Lung microvascular endothelial cell (primary cell): Measurements from ENCODE around the gene AHNAK2. TPM values are rescaled to one million over a fixed set of nuclear protein-coding genes. Genes with fewer than 3 reads are reported as not detected.
A peak's percentile ranks its signal among the peaks of the same experiment; 100 is the strongest.
"Not testable (repeated sequence)": the region's sequence is repeated elsewhere in the genome, so short reads cannot be mapped to it uniquely, and the experiment has no call there.

Experiments used
- DNase-seq, 2 donors: peaks; one replicate each; pipeline versions ENCODE4 v3.0.0 to v3.0.0-alpha.2; 2010; ENCODE audit warnings: low read depth in 2 of 2
- total RNA-seq: library from RNA; depleted of rRNA; stranded (reverse); fragments of >200 nt; gene quantifications from 2 replicates; pipeline ENCODE4 v1.2.1, GENCODE V29; 2014

Gene AHNAK2
- 6.0 and 21.8 TPM in 2 replicates for total RNA-seq

- peak; percentile 79 to 81 for DNase-seq
Measured at GRCh38 chr14:104977681-104978653, at the start of gene AHNAK2. TSS of gene AHNAK2 (minus strand) at chr14:104978374. CDS start at chr14:104978237, 137 bp downstream.

DNA sequence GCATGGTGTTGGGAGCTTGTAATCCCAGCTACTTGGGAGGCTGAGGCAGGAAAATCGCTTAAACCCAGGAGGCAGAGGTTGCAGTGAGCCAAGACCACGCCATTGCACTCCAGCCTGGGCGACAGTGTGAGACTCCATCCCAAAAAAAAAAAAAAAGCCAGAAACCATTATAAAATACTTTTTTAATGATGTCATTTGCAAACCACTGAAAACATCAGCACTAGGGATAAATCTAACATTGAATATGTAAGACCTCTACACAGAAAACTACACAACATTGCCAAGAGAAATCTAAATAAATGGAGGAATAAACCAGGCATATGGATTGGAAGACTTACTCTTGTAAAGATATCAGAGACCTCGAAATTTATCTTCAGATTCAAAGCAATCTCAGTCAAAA is 49.5 kb upstream of the AHNAK2 start:
- DNase-seq, result not testable (repeated sequence)

DNA sequence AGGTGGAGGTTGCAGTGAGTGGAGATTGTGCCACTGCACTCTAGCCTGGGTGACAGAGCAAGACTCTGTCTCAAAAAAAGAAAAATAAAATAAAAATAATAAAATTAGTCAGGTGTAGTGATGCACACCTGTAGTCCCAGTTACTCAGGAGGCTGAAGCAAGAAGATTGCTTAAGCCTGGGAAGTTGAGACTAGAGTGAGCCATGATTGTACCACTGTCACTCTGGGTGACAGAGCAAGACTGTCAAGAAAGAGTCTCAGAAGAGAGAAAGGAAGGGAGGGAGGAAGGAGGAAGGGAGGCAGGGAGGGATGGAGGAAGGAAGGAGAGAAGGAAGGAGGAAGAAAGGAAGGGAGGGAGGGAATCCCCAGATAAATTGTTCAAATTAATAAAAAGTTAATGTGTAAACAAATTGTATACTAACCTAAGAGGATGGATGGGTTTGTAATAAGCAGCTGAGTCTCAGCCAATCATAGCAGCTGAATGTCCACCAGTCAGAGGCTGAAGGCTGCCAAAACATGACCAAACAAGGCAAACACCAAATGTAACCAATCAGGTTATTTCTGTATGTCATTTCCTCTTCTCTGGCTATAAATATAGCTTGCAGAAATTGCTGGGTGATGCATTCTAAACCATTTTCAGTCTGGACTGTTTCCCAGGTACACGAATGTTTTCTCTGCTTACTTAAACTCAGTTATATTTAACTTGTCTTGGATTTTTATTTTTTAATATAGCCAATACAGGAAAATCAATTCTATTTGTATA is 48.8 kb upstream of the AHNAK2 start:
- peak; percentile 35 to 36 for DNase-seq

DNA sequence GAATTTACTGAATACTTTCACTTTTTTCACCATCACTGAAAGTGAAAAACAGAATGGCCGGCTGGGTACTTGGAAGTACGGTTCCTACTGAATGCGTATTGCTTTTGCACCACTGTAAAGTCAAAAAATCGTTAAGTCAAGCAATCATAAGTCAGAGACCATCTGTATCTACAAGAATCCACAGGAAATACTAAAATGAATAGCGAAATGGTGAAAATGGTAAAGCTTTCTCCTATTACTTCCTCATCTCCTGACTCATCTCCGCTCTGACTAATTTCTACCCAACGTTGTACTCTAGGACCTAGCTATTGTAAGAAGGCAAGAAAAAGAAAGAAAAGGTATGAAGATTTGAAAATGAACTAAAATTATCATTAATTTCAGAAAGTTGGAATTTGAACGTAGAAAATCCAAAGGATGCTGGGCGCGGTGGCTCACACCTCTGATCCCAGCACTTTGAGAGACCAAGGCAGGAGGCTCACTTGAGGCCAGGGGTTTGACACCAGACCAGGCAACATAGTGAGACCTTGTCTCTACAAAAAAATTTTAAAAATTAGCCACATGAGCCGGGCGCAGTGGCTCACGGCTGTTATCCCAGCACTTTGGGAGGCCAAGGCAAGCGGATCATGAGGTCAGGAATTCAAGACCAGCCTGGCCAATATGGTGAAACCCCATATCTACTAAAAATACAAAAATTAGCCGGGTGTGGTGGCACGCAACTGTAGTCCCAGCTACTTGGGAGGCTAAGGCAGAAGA is 48.0 kb upstream of the AHNAK2 start:
- peak; percentile 70 to 95 for DNase-seq

DNA sequence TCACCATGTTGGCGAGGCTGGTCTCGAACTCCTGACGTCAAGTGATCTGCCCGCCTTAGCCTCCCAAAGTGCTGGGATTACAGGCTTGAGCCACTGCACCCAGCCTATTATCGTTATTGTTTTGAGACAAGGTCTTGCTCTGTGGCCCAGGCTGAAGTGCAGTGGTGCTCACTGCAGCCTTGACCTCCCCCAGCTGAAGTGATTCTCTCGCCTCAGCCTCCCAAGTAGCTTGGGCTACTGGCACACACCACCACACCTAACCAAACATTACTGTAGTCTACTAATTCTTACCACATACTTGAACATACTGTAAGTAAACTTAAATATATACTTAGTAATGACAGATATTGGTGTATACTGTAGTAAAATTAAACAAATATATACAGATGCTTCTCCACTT is 47.3 kb upstream of the AHNAK2 start:
- no peak for DNase-seq

GRCh38 chr14:105023791-105024480 is 45.8 kb upstream of the AHNAK2 start:
- DNase-seq, result peak in 1 of 2 donors; percentile 39

DNA sequence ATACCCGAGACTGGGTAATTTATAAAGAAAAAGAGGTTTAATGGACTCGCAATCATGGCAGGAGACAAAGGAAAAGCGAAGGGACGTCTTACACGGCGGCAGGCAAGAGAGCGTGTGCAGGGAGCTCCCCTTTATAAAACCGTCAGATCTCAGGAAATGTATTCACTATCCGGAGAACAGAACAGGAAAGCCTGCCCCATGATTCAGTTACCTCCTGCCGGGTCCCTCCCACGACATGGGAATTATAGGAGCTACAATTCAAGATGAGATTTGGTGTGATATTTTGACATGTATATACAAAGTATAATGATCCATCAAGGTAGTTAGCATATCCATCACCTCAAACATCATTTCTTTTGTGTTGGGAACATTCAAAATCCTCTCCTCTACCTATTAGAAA is 45.0 kb upstream of the AHNAK2 start:
- DNase-seq, result peak; percentile 35 to 87

- no peak for DNase-seq
Measured at GRCh38 chr14:105022276-105022670, 44.1 kb upstream of the AHNAK2 start.

GRCh38 chr14:105021656-105022275 is 43.6 kb upstream of the AHNAK2 start:
- DNase-seq, result peak; percentile 40 to 55

DNA sequence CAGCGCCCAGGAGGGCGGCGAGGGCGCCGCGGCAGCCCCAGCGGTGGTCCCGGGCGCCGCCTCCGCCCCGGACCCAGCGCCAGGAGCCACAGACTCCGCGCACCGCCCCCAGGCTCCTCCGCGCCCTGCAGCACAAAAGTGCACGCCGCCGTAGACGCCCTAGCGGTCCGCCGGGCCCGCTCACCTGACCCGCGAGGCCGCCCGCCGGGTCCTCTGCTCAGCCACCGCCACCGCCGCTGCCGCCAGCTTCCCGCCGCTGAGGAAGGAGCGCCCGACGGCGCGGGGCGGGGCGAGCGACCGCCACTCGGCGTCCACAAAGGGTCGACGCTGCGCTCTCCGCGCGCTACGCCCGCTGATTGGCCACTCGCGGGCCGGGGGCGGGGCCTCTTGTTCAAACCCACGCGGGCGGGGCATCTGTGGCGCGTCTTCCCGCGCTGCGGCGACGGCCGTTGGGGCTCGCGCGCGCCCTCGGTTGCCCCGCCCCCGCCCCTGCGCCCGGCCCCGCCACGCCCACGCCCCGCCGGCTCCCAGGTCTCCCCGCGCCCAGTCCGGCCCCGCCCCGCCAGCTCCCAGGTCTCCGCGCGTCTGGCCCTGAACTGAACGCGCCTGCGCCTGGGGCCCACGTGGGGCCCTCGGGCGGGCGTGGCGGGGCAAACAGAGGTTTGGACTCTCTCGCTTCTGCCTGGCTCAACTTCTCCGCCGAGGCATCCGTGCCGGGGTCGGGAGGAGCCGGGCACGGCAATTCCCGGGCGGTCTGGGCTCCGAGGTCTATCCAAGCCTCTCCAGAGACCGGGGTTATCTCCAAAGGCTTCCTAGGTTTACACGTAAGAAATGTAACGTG is 42.9 kb upstream of the AHNAK2 start, which contains the start of gene CDCA4:
Gene CDCA4, minus strand, starts transcription at position 269 of the 841 bp plus-strand sequence. CDS start 9,154 bp downstream, outside the sequence.
- DNase-seq, result peak; percentile 97 to 98

DNA sequence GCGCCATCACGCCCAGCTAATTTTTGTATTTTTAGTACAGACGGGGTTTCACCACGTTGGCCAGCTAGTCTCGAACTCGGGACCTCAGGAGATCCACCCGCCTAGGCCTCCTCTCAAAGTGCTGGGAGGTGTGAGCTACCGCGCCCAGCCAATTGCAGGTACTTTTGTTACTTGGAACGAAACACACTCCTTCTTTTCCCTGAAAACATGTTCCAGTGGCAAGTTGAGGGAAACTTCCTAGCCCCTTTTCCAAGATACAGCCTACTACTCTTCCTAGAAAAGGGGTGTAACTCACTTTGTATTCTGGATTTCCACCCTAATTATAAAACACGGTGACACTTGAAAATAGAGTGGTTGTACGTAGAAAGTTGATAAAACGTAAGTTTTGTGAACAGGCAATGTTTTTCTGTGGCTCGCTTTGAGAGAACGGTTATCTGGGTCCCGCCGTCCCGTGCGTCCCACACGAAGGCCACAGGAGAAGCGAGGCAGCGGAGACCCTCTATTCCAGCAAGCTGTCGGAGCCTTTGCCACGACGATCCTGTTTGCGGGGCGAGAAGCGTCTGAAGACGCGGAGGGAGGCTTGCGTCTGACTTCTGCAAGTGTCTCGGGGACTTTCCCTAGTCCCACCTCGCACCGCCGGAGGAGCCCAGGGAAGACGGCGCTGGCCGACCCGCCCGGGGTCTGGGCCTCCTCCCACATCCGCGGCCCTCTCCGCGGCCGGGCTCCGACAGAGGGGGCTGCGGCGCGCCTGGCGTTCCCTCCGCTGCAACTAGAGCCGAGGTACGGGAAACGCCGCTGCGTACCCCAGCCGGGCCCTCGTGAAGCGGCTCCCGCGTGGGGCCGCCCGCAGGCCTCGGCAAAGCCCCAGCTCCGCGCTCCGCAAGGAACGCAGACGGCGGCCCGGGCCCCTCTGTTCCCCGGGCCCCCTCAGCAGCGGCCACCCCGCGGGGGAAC is 42.0 kb upstream of the AHNAK2 start:
- peak; percentile 61 to 65 for DNase-seq

GRCh38 chr14:105018414-105018813 is 40.2 kb upstream of the AHNAK2 start:
- no peak for DNase-seq

- DNase-seq, result no peak
Measured at GRCh38 chr14:105015905-105016304, 37.7 kb upstream of the AHNAK2 start.

DNA sequence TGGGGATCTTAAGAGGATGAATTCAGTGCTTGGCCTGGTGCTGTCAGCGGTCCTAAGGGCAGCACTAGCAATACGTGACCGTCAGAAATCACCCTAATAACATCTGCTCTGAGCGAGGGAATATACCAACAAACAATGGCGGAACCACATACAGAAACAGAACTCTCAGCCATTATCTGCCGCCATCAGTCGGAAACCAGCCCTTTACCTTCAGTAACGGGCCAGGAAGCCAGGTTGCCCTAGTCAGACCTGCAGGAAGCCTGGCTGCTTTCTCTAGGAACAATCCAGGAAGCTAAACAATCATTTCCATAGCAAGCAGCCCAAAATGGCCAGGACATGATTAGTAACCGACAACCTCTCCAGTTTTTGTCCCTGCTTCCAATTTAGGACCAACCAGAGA is 37.1 kb upstream of the AHNAK2 start:
- peak; percentile 47 to 71 for DNase-seq

DNA sequence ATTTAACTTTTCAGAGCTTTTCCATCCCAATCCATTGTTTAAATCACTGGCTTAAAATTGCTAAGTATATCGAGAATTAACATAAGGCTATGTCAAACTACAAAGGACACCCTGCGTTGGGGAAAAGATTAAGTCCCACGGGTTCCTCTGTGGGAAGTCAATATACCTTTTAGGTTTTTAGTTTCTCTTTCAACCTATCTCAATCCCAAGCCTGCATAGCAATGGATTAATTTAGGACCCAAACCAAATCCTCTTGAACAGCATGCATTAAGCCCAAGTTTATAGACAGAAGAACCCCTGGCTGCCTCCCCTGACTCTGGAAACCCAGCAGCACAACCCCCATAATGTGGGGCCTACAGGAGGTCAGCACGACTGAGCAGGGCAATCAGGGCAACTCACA is 36.5 kb upstream of the AHNAK2 start:
- no peak for DNase-seq

GRCh38 chr14:105014032-105014431 is 35.9 kb upstream of the AHNAK2 start:
- DNase-seq, result no peak

DNA sequence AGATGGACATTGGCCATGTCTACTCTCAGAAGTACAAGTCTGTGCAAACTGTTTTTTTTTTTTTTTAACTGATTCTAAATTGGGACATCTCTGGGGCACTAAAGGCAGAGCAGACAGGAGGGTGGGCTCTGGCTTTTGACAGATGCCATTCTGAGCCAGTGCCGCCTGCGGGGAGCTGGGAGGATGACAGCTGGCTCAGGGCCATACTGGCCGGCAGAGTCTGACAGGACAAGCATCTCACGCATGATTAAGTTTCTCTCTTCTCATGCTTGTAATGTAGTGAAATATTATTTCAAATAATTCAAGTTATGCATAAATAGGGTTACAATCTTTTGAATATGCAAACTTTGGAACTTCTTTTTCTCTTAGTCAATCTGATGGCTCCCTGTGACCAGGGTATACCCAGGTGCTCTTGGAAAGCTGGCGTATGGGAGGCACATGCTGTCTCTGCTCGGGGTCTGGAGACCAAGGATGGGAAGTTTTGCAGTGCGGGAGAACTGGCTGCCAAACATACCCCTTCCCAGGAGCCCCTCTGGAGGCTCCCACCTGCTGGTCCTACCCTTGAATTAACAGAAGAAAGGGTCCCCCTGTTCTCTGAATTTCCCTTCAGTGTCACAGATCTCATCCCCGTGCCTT is 35.1 kb upstream of the AHNAK2 start:
- DNase-seq, result peak; percentile 40 to 56
